ENCODE data around the gene WDR91.
A peak's percentile ranks its signal among the peaks of the same experiment; 100 is the strongest.

Gene WDR91

DNA sequence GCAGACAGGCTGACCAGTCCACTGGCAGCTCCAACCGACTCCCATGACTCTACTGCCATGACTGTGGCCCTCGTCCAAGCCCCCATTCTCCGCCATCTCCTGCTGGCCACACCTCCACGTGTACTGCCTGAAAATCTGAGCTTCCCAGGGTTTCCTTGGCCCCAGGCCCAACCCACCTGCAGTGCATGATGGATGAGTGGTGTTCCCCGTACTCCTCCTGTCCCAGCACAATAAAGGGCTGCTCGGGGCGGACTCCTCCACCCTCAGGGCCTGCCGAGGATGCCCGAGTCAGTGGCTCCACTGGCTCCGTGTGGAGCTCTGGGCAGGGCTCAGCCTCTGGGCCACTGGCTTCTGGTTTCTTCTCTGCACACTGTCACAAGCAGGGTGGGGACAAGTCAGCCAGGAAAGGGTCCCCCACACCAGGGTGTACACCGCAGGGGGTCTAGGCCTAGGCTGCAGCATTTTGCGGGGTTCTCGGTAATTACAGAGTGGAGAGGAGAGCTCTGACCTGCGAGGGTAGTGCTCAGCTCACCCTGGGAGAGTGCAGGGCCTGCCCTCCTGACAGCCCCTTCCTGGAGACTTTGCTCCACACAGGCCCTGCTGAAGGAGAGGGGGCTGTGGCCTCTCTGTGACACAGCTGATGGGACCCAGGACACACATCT lies 15.2 kb downstream of the WDR91 start:
- TF ChIP-seq, protein P1, sequence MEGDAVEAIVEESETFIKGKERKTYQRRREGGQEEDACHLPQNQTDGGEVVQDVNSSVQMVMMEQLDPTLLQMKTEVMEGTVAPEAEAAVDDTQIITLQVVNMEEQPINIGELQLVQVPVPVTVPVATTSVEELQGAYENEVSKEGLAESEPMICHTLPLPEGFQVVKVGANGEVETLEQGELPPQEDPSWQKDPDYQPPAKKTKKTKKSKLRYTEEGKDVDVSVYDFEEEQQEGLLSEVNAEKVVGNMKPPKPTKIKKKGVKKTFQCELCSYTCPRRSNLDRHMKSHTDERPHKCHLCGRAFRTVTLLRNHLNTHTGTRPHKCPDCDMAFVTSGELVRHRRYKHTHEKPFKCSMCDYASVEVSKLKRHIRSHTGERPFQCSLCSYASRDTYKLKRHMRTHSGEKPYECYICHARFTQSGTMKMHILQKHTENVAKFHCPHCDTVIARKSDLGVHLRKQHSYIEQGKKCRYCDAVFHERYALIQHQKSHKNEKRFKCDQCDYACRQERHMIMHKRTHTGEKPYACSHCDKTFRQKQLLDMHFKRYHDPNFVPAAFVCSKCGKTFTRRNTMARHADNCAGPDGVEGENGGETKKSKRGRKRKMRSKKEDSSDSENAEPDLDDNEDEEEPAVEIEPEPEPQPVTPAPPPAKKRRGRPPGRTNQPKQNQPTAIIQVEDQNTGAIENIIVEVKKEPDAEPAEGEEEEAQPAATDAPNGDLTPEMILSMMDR (IDR thresholded peaks at IDR 0.05; ENCODE audit: low read depth, low read length, missing control alignments), result no peak
- DNase-seq (ENCODE audit: low read depth), result peak; percentile 24
- in situ Hi-C loops (cut with HindIII; ENCODE audit: low sequenced_read_pairs), result no loop called here

DNA sequence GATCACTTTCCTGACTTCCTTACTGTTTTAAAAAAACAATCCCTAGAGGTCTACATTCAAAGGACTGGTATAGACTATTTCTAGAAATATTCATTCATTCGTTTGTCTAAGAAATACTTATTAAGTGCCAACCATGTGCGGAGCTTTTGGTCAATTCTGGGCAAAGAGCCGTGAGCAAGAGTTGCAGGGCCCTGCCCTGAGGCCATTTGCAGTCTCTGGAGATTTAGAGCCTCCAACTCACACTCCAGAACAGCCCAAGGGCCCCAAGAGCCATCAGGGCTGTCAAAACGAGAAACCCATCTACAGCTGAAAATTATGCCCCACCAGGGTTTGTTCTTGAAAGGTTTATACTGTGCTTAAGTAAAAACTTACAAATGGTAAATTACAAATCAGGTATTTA lies 16.2 kb downstream of the WDR91 start:
- no peak overlapping the region for H3K4me3 ChIP-seq (ENCODE audit: low read depth, low read length)
- in situ Hi-C loops (cut with HindIII; ENCODE audit: low sequenced_read_pairs), result no loop called here
- TF ChIP-seq, protein P1 (IDR thresholded peaks at IDR 0.05; ENCODE audit: low read depth, low read length, missing control alignments), result no peak
- no peak for DNase-seq (ENCODE audit: low read depth)

More for the DNA sequence above, 15.2 kb downstream of the WDR91 start:
- H3K4me3 ChIP-seq (ENCODE audit: low read depth, low read length), result no peak overlapping the region

DNA sequence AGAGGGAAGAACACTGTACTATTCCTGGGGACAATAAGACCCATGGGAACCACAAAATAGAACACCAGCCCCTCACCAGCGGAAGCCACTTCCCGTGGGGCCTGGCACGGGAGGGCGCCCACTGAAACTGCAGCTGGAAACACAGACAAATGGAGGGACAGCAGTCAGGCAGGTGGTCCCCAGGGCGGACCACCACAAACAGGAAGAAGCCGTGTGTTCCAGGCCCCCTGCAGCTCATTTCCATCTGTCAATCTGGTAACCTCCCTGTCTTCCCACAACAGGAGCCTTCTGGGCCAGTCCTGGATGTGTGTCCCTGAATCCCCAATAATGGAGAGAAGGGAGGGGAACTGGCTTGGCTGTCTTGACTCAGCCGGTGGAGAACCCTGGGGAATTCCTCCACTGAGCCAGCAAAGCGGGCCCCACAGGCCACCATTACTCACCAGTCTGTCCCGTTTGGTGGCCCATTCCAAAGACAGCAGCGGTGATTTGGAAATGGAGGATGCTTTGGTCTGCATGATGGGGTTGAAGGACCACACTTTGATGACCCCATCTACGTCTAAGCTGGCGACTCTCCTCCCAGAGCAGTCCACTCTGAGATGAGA lies 16.7 kb downstream of the WDR91 start:
- TF ChIP-seq, protein P1 (IDR thresholded peaks at IDR 0.05; ENCODE audit: low read depth, low read length, missing control alignments), result no peak
- H3K4me3 ChIP-seq (ENCODE audit: low read depth, low read length), result no peak overlapping the region
- in situ Hi-C loops (cut with HindIII; ENCODE audit: low sequenced_read_pairs), result no loop called here
- DNase-seq (ENCODE audit: low read depth), result no peak

DNA sequence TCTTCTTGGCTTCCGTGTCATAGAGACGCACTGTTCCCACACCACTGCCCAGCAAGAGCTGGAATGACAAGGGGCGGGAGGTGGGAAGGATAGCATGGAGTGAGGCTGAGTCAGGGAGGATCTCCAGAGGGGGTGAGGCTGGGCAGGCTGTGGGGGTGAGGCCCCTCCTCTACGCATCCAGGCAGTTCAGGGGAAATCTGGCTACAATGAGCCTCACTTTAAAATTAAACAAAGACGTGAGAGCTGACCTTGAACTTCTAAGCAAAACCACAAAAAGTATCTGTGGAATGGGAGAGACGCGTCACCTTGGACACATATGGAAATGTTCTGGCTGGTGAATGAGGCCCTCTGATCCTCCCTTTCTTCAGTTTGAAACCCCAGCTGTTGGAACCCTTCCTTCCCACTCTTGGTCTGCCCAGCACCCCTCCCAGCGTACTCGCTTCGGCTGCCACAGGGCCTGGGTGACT lies 17.7 kb downstream of the WDR91 start:
- no peak overlapping the region for H3K4me3 ChIP-seq (ENCODE audit: low read depth, low read length)
- in situ Hi-C loops (cut with HindIII; ENCODE audit: low sequenced_read_pairs), result no loop called here
- peak; percentile 98 for DNase-seq (ENCODE audit: low read depth)
- TF ChIP-seq, protein P1 (IDR thresholded peaks at IDR 0.05; ENCODE audit: low read depth, low read length, missing control alignments), result no peak

DNA sequence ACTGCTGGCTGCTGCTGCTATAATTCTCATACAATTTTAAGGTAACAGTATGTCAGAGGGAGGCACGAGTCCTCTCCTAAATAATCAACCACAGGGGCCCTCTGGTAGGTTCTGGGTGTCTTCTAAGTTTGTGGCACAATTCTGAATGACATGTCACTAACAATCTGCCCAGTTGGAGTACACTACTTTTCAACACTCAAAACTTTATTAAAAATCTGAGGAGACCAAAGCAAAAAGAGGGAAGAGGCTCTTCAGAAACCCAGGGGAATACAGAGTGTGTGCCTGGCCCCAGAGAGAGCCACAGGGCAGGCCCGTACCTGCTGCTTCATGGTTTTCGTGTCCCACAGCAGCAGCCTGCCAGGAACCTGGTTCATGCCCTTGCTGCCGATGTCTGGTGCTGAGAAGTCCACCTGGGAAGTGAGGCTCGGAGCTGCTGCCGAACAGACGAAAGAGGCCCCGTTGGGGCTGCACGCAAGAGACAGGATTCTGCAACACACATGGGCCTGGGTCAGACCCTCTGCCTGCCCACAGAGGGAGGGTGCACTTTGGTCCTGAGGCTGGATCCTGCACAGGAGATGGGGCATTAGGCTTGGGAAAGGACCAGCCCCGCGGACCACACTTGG lies 18.3 kb downstream of the WDR91 start:
- no peak for DNase-seq (ENCODE audit: low read depth)
- H3K4me3 ChIP-seq (ENCODE audit: low read depth, low read length), result no peak overlapping the region
- TF ChIP-seq, protein P1 (IDR thresholded peaks at IDR 0.05; ENCODE audit: low read depth, low read length, missing control alignments), result no peak
- in situ Hi-C loops (cut with HindIII; ENCODE audit: low sequenced_read_pairs), result no loop called here

DNA sequence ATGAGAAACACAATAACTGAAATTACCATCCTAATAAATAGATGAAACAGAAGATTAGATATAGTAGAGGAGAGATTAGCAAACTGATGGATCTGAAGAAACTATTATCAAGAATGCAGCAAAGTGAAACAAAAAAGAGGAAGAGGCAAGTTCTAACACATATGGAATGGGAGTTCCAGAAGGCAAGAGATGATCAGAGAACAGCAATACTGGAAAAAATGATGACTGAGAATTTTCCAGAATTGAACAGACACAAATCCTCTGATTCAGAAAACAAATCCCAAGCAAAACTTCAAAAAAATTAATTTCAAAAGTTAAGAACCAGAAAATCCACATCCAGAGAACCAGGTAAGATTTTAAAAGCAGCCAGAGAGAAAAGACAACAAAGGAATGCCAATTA lies 20.6 kb downstream of the WDR91 start:
- TF ChIP-seq, protein P1 (IDR thresholded peaks at IDR 0.05; ENCODE audit: low read depth, low read length, missing control alignments), result no peak
- in situ Hi-C loops (cut with HindIII; ENCODE audit: low sequenced_read_pairs), result no loop called here
- no peak for DNase-seq (ENCODE audit: low read depth)
- H3K4me3 ChIP-seq (ENCODE audit: low read depth, low read length), result no peak overlapping the region

Data from astrocyte of the cerebellum (primary cell).